ENCODE data around the gene IL5RA.

IL5RA gene

GRCh38 chr3:3105815-3106214 is 4.4 kb downstream of the IL5RA start:
- DNase-seq: no peak

GRCh38 chr3:3105246-3105645 is 4.9 kb downstream of the IL5RA start:
- DNase-seq: no peak

- no peak for DNase-seq
Observed at GRCh38 chr3:3102751-3103150, 7.4 kb downstream of the IL5RA start.

DNA sequence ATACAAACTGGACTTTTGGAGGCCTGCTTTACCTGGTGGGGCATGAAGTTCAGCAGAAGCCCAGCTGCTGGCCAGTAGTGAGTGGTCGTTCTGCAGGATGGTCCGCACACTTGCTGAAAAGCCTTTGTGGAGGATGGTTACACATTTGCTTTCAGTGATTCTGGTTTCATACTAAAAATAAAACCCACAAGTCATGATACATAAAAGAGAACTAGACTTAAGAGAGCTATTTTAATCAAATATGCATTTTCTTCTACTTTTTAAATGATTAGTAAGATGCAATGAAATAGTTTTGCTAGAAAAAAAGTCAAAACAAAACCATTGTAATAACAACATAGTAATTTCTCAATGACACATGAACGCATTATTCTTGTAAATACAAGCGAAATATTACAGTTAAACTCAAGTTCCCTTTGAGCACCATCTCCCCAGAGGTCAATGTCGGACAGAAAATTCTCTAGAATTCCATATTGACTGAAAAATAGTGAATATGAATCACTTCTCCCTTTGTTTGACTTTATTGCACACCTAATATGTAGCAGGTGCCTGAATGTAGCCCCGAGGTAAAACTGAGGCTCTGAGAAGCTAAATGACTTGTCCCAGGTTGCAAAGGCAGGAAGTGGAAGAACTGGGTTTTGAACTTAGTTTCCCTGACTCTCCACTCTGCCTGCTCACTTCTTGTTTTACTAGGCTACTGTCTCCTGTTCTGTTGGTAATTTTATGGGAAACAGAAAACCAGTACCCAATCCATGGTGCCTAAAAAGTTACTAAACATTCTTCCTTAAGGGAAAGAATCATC is 8.3 kb downstream of the IL5RA start:
- no peak for DNase-seq

GRCh38 chr3:3097958-3098357 is 12.2 kb downstream of the IL5RA start:
- DNase-seq: no peak

DNA sequence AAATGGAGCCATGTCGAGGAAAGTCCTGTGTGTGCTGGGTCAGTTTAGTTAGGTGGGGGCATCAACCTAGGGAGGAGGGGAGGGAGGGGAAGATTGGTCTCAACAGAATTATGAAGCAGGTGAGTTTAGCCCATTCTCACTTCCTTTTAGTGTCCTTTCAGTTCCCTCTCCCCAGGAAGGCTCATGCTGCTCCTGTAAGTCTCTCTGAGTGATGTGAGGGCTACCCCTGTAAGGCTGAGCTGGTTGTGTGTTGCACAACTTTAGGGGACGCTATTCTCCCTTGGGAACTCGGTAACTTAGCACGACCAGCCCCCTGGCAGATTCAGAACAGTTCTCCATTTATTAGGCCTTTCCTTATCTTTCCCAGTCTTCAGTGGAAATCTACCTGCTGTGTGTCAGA is 21.2 kb downstream of the IL5RA start:
- no peak for DNase-seq

- DNase-seq: no peak
Observed at GRCh38 chr3:3087716-3088465, 22.3 kb downstream of the IL5RA start.

DNA sequence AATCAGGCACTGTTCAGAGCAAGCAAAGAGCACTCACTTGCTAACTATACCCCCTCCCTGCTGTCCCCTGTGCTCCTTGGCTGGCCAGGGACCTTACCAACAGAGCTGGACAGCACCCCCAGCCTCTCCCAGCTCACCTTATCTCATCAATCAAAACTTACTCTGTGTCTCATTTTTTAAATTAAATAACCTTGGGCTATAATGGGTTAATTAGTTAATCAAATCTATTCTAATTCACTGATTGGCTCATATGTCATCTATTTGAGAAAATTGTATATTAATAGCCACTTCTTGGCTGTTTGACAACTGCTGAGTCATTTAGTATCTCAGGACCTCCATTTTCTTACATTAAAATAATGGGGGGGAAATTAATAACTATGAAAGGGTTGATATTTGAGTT is 22.9 kb downstream of the IL5RA start:
- DNase-seq: no peak

DNA sequence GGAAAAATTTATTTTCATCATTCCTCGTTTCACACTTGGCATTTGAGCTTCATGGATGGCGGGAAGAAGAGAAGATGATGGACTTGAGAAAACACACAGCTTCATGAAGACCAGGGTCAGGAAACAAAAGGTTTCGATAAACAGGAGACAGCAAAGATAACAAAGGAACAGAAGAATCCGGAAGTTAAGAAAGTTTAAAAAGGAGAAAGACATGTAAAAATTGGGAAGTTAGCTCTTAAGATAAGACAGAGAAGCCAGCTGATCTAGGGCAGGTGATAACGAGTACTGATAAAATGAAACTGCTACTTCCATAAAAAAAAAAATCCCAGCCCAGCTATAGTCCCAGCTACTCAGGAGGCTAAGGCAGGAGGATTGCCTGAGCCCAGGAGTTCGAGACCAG is 23.9 kb downstream of the IL5RA start:
- DNase-seq: no peak

GRCh38 chr3:3085782-3086181 is 24.4 kb downstream of the IL5RA start:
- no peak for DNase-seq

GRCh38 chr3:3084890-3085289 is 25.3 kb downstream of the IL5RA start:
- DNase-seq: no peak

- no peak for DNase-seq
Observed at GRCh38 chr3:3082234-3082924, 27.8 kb downstream of the IL5RA start.

- no peak for DNase-seq
Observed at GRCh38 chr3:3081381-3082233, 28.6 kb downstream of the IL5RA start.

GRCh38 chr3:3080309-3080708 is 29.9 kb downstream of the IL5RA start:
- DNase-seq: no peak

DNA sequence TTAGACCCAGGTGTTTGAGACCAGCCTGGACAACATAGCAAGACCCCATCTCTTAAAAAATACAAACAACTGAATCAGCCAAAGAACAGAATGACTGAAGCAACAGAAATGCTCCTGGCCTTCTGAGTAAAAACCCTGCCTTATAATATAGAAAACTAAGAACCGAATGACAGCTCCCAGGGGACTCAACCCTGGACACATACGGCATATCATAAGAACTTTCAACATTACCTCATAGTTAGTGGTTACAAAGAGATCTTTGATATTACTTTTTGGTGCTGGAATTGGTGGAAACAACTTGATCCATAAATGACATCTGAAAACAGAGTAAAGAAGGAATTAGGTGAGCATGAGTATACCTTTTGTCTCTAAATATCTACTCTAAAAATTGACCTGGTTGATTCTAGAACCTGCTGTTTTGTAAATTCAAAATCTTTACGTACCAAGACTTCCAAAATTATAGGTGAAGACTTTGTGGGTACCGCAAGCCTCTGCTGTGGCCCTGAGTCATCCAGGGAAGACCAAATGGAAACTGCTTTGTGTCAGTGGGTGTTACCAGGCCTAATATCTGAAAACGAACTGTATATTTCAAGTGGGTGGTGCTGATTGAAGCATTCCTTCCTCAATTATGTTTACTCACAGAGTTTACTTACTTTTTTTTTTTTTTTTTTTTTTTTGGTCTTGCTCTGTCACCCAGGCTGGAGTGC is 35.5 kb downstream of the IL5RA start:
- DNase-seq: no peak

DNA sequence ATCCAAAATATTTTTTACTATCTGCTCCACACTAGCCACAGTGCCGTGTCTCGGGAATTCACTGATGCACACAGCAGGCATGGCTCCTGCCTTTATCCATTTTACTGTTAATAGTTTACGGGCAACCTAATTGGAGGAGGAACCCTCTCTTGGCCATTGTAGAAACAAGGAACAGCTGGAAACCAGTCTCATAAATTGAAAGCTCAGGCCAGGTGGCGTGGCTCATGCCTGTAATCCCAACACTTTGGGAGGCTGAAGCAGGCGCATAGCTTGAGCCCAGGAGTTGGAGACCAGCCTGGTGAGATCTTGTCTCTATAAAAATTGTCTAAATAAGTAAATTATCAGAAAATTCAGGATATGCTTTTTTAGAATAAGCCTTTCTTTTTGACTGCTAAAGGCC is 39.0 kb downstream of the IL5RA start:
- no peak for DNase-seq

GRCh38 chr3:3069723-3070122 is 40.5 kb downstream of the IL5RA start:
- no peak for DNase-seq

DNA sequence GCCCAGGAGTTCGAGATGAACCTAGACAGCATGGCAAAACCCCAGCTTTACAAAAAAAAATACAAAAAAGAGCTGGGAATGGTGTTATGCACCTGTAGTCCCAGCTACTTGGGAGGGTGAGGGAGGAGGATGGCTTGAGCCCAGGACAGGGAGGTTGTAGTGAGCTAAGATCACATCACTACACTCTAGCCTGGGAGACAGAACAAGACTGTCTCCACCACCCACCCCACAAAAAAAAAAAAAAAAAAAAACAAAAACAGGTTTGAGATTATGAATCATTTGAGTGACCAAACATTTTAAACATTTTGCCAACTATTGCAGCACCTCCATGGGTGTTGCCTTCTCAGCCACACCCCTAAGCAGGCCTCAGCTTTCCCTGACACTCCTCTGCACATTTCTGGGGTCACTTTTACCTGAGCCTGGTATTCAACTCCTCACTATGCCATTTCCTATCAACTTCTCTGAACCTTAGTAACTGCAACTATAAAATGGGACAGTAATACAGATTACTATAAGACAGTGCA is 41.8 kb downstream of the IL5RA start:
- DNase-seq: no peak

DNA sequence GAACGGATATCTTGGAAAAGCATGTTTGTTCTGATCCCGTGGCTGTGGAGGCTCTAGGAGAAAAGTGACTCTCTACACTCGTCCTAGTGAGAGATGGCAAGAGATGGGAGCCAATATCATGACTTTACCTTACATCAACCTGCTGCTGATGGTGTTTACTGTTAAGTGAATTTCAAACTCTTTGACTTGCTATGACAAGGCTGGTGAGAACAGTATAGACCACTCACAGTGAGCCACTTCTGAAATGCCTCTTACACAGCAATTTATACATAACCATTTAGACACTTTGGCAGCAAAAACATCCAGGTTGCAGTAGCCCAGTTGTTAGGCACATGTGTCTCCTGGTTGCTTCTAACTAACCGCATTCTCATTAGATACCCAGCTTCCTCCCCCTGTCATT is 43.3 kb downstream of the IL5RA start:
- no peak for DNase-seq

DNA sequence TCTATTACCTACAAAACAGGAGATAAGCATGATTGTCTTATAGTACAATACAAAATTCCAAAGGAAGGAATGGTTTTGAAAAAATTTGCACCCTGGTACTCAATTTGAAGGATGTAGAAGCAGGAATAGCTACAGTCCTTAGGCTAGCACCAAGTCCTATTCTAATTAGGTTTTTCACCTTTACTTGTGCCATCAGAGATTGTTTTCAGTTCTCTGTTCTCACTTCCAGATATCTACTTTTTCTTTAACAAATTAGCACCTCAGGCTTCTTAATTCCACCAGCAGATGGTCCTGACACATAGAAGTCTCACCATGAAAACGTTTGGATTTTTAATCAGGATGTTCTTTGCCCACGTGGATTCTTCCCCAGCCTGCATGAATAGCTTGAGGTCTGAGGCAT is 43.8 kb downstream of the IL5RA start:
- DNase-seq: no peak

DNA sequence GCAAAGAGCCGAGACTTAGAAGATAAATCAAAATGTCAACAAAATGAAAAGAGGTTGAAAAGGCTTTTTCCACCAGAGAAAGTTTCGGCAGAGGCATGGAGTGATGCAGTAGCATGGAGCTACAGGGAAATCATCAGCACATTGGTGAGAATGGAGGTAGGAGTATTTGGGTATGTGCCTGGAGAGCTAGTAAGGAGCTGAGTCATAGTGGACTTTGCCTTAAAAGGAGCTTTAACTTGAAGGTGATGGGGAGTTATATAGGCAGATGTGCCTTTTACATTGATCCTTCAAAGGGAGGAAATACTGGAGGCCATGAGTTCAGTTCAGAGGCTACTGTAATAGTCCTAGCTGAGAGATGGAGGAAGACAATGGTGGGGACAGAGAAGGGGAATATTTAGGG is 44.3 kb downstream of the IL5RA start:
- DNase-seq: no peak

- no peak for DNase-seq
Observed at GRCh38 chr3:3064297-3064696, 45.9 kb downstream of the IL5RA start.

All from inflammatory macrophage treated with lipopolysaccharide for 4 hours (primary cell).